Measurements from ENCODE around the gene ZNF382. TPM values are rescaled to one million over a fixed set of nuclear protein-coding genes. Genes with fewer than 3 reads are reported as not detected.

The ZNF382 gene
- polyA plus RNA-seq, 1 of the 3 experiments (the other 2 are of a cell fraction) = 2.3 TPM

DNA sequence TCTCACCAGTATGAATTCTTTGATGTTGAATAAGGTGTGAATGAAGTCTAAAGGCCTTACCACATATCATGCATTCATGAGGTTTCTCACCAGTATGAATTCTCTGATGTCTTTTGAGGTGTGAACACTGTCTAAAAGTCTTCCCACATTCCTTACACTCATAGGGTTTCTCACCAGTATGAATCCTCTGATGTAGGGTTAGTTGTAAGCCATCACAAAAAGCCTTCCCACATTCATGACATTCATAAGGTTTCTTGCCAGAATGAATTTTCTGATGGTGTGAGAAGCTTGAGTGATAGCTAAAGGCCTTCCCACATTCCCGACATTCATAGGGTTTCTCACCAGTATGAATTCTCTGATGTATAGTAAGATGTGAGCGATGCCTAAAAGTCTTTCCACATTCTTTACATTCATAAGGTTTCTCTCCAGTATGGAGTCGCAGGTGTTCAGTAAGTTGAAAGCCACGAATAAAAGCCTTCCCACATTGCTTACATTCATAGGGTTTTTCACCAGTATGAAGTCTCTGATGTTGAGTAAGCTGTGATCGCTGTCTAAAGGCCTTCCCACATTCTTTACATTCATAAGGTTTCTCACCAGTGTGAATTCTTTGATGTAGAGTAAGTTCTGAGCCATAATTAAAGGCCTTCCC lies 33.9 kb downstream of the ZNF382 start:
- TF ChIP-seq MEF2A (IDR thresholded peaks at IDR 0.05; ENCODE audit: borderline replicate concordance, low read depth) = no peak
- TF ChIP-seq, protein P1, sequence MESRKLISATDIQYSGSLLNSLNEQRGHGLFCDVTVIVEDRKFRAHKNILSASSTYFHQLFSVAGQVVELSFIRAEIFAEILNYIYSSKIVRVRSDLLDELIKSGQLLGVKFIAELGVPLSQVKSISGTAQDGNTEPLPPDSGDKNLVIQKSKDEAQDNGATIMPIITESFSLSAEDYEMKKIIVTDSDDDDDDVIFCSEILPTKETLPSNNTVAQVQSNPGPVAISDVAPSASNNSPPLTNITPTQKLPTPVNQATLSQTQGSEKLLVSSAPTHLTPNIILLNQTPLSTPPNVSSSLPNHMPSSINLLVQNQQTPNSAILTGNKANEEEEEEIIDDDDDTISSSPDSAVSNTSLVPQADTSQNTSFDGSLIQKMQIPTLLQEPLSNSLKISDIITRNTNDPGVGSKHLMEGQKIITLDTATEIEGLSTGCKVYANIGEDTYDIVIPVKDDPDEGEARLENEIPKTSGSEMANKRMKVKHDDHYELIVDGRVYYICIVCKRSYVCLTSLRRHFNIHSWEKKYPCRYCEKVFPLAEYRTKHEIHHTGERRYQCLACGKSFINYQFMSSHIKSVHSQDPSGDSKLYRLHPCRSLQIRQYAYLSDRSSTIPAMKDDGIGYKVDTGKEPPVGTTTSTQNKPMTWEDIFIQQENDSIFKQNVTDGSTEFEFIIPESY (IDR thresholded peaks at IDR 0.05; ENCODE audit: borderline replicate concordance, low read depth) = no peak
- TF ChIP-seq, protein P2, sequence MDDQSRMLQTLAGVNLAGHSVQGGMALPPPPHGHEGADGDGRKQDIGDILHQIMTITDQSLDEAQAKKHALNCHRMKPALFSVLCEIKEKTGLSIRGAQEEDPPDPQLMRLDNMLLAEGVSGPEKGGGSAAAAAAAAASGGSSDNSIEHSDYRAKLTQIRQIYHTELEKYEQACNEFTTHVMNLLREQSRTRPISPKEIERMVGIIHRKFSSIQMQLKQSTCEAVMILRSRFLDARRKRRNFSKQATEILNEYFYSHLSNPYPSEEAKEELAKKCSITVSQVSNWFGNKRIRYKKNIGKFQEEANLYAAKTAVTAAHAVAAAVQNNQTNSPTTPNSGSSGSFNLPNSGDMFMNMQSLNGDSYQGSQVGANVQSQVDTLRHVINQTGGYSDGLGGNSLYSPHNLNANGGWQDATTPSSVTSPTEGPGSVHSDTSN (IDR thresholded peaks at IDR 0.05) = no peak
- no peak for TF ChIP-seq RCOR1 (IDR thresholded peaks at IDR 0.05; ENCODE audit: low read length)
- TF ChIP-seq CHD2 (IDR thresholded peaks at IDR 0.05; ENCODE audit: low read length, partially characterized antibody) = no peak
- TF ChIP-seq, protein P3, sequence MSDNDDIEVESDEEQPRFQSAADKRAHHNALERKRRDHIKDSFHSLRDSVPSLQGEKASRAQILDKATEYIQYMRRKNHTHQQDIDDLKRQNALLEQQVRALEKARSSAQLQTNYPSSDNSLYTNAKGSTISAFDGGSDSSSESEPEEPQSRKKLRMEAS (IDR thresholded peaks at IDR 0.05; ENCODE audit: low read depth) = no peak
- TF ChIP-seq TAF1 (IDR thresholded peaks at IDR 0.05; ENCODE audit: borderline replicate concordance, low read depth, low read length) = no peak
- no peak for TF ChIP-seq RFX5 (IDR thresholded peaks at IDR 0.05; ENCODE audit: low read length)
- TF ChIP-seq SMC3 (IDR thresholded peaks at IDR 0.05; ENCODE audit: low read depth, low read length) = no peak
- no peak for TF ChIP-seq JUND (IDR thresholded peaks at IDR 0.05)
- TF ChIP-seq YY1 (IDR thresholded peaks at IDR 0.05; ENCODE audit: low read depth) = no peak
- no peak for TF ChIP-seq MXI1 (IDR thresholded peaks at IDR 0.05; ENCODE audit: low read depth, low read length)
- no peak for TF ChIP-seq POLR2AphosphoS5 (IDR thresholded peaks at IDR 0.05; ENCODE audit: low read depth, low read length)
- Histone ChIP-seq H2AFZ (ENCODE audit: low read depth) (no peak overlapping the region), H3K79me2 (ENCODE audit: insufficient read depth) (no peaks in the 10 kb centered on the region), H3K27ac (ENCODE audit: low read depth in 2 of 2, low read length in 1 of 2) (no peak overlapping the region), H3K9me2 (no peaks in the 10 kb centered on the region), H3K4me3 (ENCODE audit: low read depth in 2 of 2, low read length in 1 of 2) (no peak overlapping the region; a peak in 1 of 4 replicates), H3F3A (replicated peaks; ENCODE audit: insufficient read depth) (peaks cover 4% of the 10 kb centered on the region), H3K4me2 (no peak overlapping the region), H3K9me3 (peaks cover 58% of the 10 kb centered on the region), H3K9ac (no peak overlapping the region), H3K36me3 (replicated peaks in 1 of 2; ENCODE audit: control insufficient read depth in 1 of 2, insufficient read depth in 2 of 2, low read length in 1 of 2) (peaks cover 20 to 76% of the 10 kb centered on the region in 2 experiments), H3K4me1 (ENCODE audit: control insufficient read depth in 1 of 2, insufficient read depth in 2 of 2, low read depth in 1 of 2, low read length in 1 of 2) (no peaks in the 10 kb centered on the region), H4K20me1 (ENCODE audit: insufficient read depth) (no peaks in the 10 kb centered on the region), H3K27me3 (ENCODE audit: insufficient read depth) (no peaks in the 10 kb centered on the region)
- ChIA-PET CTCF (no interaction called here), POLR2A (no interaction called here)
- DNase-seq = no peak
- 85% methylated on average over 5 of the region's 5 CpGs for WGBS (ENCODE audit: low lambda C conversion rate)

DNA sequence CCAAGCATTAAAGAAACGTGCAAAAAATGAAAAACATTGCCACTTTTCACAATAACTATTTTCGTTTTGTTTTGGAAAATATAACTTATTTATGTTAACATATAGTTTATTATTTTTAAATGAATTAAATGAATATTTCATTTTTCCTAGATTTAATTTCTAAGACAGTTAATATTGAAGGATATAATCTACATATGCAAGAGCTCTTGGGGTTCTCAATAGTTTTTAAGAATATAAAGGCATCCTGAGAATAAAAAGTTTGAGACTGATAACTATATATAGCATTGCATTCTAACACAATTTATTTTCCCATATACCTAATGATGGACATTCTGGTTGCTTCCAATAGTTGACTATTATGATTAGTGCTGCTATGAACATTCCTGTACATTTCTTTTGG lies 41.6 kb downstream of the ZNF382 start:
- Histone ChIP-seq H4K20me1 (ENCODE audit: insufficient read depth) (no peaks in the 10 kb centered on the region), H2AFZ (ENCODE audit: low read depth) (no peak overlapping the region), H3K27ac (ENCODE audit: low read depth in 2 of 2, low read length in 1 of 2) (no peak overlapping the region), H3K4me3 (ENCODE audit: low read depth in 2 of 2, low read length in 1 of 2) (no peak overlapping the region), H3F3A (replicated peaks; ENCODE audit: insufficient read depth) (no peaks in the 10 kb centered on the region), H3K4me2 (no peak overlapping the region), H3K9me2 (no peaks in the 10 kb centered on the region), H3K9me3 (peaks cover 50% of the 10 kb centered on the region), H3K36me3 (replicated peaks in 1 of 2; ENCODE audit: control insufficient read depth in 1 of 2, insufficient read depth in 2 of 2, low read length in 1 of 2) (peaks cover 32 to 88% of the 10 kb centered on the region in 2 experiments), H3K4me1 (ENCODE audit: control insufficient read depth in 1 of 2, insufficient read depth in 2 of 2, low read depth in 1 of 2, low read length in 1 of 2) (no peaks in the 10 kb centered on the region), H3K27me3 (ENCODE audit: insufficient read depth) (no peaks in the 10 kb centered on the region), H3K9ac (no peak overlapping the region), H3K79me2 (ENCODE audit: insufficient read depth) (no peaks in the 10 kb centered on the region)
- WGBS (ENCODE audit: low lambda C conversion rate) = 79% methylated on average over 2 of the region's 2 CpGs
- CTCF ChIA-PET = no interaction called here
- POLR2A ChIA-PET = no interaction called here
- DNase-seq = no peak
- TF ChIP-seq NFIC (IDR thresholded peaks at IDR 0.05; ENCODE audit: borderline replicate concordance) = no peak
- no peak for TF ChIP-seq TAF1 (IDR thresholded peaks at IDR 0.05; ENCODE audit: borderline replicate concordance, low read depth, low read length)
- no peak for TF ChIP-seq TEAD4 (IDR thresholded peaks at IDR 0.05; ENCODE audit: borderline replicate concordance, insufficient read depth)
- TF ChIP-seq, protein P3 (IDR thresholded peaks at IDR 0.05; ENCODE audit: low read depth) = no peak
- TF ChIP-seq, protein P2 (IDR thresholded peaks at IDR 0.05) = no peak
- no peak for TF ChIP-seq SMC3 (IDR thresholded peaks at IDR 0.05; ENCODE audit: low read depth, low read length)
- TF ChIP-seq FOSL2 (IDR thresholded peaks at IDR 0.05; ENCODE audit: borderline replicate concordance, low read depth) = no peak
- TF ChIP-seq FOXJ3 (CRISPR knock-in tag; IDR thresholded peaks at IDR 0.05) = no peak
- TF ChIP-seq EZH2phosphoT487 (IDR thresholded peaks at IDR 0.05; ENCODE audit: borderline replicate concordance, low read depth) = no peak
- TF ChIP-seq YY1 (IDR thresholded peaks at IDR 0.05; ENCODE audit: low read depth) = no peak
- TF ChIP-seq GATA2 (CRISPR knock-in tag; IDR thresholded peaks at IDR 0.05) = no peak
- TF ChIP-seq, protein P4, sequence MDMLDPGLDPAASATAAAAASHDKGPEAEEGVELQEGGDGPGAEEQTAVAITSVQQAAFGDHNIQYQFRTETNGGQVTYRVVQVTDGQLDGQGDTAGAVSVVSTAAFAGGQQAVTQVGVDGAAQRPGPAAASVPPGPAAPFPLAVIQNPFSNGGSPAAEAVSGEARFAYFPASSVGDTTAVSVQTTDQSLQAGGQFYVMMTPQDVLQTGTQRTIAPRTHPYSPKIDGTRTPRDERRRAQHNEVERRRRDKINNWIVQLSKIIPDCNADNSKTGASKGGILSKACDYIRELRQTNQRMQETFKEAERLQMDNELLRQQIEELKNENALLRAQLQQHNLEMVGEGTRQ (IDR thresholded peaks at IDR 0.05; ENCODE audit: borderline replicate concordance, low read depth, low read length) = no peak
- no peak for TF ChIP-seq NRF1 (IDR thresholded peaks at IDR 0.05; ENCODE audit: low read depth, low read length)
